Measurements from ENCODE around the gene FIZ1. TPM values are rescaled to one million over a fixed set of nuclear protein-coding genes. Genes with fewer than 3 reads are reported as not detected.

The FIZ1 gene
- polyA plus RNA-seq, 1 donor from 2014 or later, result 7.4 TPM

DNA sequence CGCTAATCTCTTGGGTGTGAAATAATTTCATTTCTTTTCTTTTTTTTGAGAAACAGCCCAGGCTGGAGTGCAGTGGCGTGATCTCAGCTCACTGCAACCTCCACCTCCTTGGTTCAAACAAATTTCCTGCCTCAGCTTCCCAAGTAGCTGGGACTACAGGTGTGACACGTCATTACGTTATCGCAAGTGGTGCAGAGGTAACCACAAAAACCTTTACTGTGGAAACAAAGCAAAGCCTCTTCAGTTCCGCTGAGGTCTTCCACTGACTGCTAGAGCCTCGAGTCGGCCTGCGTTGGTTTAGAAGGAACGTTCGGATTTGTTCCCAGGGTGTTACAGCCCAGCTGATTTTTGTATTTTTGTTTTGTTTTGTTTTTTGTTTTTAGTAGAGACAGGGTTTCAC lies 27.0 kb upstream of the FIZ1 start:
- Histone ChIP-seq H3K36me3 (ENCODE audit: insufficient read depth, low read length) (no peaks in the 10 kb centered on the region), H3K4me3 (ENCODE audit: low read length) (no peak overlapping the region), H3K27me3 (ENCODE audit: insufficient read depth, low read depth, low read length) (no peaks in the 10 kb centered on the region), H3K9ac (ENCODE audit: low read length) (no peak overlapping the region), H3K9me3 (ENCODE audit: low read length) (no peaks in the 10 kb centered on the region), H3K4me2 (ENCODE audit: low read length) (no peak overlapping the region), H3K27ac (ENCODE audit: low read length) (no peak overlapping the region), H3F3A (ENCODE audit: insufficient read depth, low read length, poor library complexity, severe bottlenecking) (no peaks in the 10 kb centered on the region), H4K20me1 (ENCODE audit: insufficient read depth) (no peaks in the 10 kb centered on the region), H3K9me2 (ENCODE audit: insufficient read depth, low read length) (no peaks in the 10 kb centered on the region), H2AFZ (ENCODE audit: low read depth, low read length) (no peak overlapping the region), H3K79me2 (replicated peaks; ENCODE audit: insufficient read depth, low read length) (peaks cover 8% of the 10 kb centered on the region)
- no peak for TF ChIP-seq EP300 (conservative IDR thresholded peaks at IDR 0.05; ENCODE audit: poor library complexity, severe bottlenecking)
- TF ChIP-seq SMC3 (conservative IDR thresholded peaks at IDR 0.05; ENCODE audit: poor library complexity), result no peak
- TF ChIP-seq MXI1 (conservative IDR thresholded peaks at IDR 0.05; ENCODE audit: poor library complexity, severe bottlenecking), result no peak
- TF ChIP-seq TAF1 (IDR thresholded peaks at IDR 0.05; ENCODE audit: low read depth), result no peak
- TF ChIP-seq EZH2 (IDR thresholded peaks at IDR 0.05; ENCODE audit: borderline replicate concordance, insufficient read depth, low read length, poor library complexity, severe bottlenecking), result no peak
- TF ChIP-seq, protein P1, sequence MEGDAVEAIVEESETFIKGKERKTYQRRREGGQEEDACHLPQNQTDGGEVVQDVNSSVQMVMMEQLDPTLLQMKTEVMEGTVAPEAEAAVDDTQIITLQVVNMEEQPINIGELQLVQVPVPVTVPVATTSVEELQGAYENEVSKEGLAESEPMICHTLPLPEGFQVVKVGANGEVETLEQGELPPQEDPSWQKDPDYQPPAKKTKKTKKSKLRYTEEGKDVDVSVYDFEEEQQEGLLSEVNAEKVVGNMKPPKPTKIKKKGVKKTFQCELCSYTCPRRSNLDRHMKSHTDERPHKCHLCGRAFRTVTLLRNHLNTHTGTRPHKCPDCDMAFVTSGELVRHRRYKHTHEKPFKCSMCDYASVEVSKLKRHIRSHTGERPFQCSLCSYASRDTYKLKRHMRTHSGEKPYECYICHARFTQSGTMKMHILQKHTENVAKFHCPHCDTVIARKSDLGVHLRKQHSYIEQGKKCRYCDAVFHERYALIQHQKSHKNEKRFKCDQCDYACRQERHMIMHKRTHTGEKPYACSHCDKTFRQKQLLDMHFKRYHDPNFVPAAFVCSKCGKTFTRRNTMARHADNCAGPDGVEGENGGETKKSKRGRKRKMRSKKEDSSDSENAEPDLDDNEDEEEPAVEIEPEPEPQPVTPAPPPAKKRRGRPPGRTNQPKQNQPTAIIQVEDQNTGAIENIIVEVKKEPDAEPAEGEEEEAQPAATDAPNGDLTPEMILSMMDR (IDR thresholded peaks at IDR 0.05; ENCODE audit: poor library complexity, severe bottlenecking), result no peak
- TF ChIP-seq RAD21 (conservative IDR thresholded peaks at IDR 0.05), result no peak
- TF ChIP-seq, protein P2, sequence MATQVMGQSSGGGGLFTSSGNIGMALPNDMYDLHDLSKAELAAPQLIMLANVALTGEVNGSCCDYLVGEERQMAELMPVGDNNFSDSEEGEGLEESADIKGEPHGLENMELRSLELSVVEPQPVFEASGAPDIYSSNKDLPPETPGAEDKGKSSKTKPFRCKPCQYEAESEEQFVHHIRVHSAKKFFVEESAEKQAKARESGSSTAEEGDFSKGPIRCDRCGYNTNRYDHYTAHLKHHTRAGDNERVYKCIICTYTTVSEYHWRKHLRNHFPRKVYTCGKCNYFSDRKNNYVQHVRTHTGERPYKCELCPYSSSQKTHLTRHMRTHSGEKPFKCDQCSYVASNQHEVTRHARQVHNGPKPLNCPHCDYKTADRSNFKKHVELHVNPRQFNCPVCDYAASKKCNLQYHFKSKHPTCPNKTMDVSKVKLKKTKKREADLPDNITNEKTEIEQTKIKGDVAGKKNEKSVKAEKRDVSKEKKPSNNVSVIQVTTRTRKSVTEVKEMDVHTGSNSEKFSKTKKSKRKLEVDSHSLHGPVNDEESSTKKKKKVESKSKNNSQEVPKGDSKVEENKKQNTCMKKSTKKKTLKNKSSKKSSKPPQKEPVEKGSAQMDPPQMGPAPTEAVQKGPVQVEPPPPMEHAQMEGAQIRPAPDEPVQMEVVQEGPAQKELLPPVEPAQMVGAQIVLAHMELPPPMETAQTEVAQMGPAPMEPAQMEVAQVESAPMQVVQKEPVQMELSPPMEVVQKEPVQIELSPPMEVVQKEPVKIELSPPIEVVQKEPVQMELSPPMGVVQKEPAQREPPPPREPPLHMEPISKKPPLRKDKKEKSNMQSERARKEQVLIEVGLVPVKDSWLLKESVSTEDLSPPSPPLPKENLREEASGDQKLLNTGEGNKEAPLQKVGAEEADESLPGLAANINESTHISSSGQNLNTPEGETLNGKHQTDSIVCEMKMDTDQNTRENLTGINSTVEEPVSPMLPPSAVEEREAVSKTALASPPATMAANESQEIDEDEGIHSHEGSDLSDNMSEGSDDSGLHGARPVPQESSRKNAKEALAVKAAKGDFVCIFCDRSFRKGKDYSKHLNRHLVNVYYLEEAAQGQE (IDR thresholded peaks at IDR 0.05; ENCODE audit: borderline replicate concordance), result no peak

DNA sequence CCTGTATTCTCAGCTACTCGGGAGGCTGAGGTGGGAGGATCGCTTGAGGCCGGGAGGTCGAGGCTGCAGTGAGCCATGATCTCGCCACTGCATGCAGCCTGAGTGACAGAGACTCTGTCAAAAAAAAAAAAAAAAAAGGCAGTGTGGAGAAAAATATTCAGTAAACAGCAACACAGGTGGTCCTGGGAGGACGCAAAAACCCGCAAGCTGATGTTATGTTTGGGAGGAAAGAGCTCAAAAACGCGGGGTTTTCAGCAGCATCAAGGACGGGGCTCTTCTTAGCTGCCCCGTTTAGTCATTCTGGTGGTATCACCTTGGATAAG lies 25.6 kb upstream of the FIZ1 start:
- Histone ChIP-seq H3F3A (ENCODE audit: insufficient read depth, low read length, poor library complexity, severe bottlenecking) (no peaks in the 10 kb centered on the region), H3K79me2 (replicated peaks; ENCODE audit: insufficient read depth, low read length) (peaks cover 8% of the 10 kb centered on the region), H3K9me2 (ENCODE audit: insufficient read depth, low read length) (no peaks in the 10 kb centered on the region), H3K27ac (ENCODE audit: low read length) (peak overlapping the region; percentile 91), H3K9me3 (ENCODE audit: low read length) (no peaks in the 10 kb centered on the region), H3K4me2 (ENCODE audit: low read length) (peak overlapping the region; percentile 38), H2AFZ (ENCODE audit: low read depth, low read length) (peak overlapping the region; percentile 62), H3K9ac (ENCODE audit: low read length) (peak overlapping the region; percentile 87), H3K27me3 (ENCODE audit: insufficient read depth, low read depth, low read length) (no peaks in the 10 kb centered on the region), H3K4me3 (ENCODE audit: low read length) (peak overlapping the region; percentile 73), H4K20me1 (ENCODE audit: insufficient read depth) (no peaks in the 10 kb centered on the region), H3K36me3 (ENCODE audit: insufficient read depth, low read length) (no peaks in the 10 kb centered on the region)
- TF ChIP-seq SMC3 (conservative IDR thresholded peaks at IDR 0.05; ENCODE audit: poor library complexity) (peak; percentile 0), EP300 (conservative IDR thresholded peaks at IDR 0.05; ENCODE audit: poor library complexity, severe bottlenecking) (no peak), MXI1 (conservative IDR thresholded peaks at IDR 0.05; ENCODE audit: poor library complexity, severe bottlenecking) (peak; percentile 2)
